ENCODE results near the gene PTOV1.
A peak's percentile ranks its signal among the peaks of the same experiment; 100 is the strongest.

PTOV1 gene

GRCh38 chr19:49860336-49861102, 9.6 kb downstream of the PTOV1 start:
- no peak overlapping the region for H3K4me3 ChIP-seq (ENCODE audit: insufficient read length, low read depth)
- H3K36me3 ChIP-seq (ENCODE audit: insufficient read depth, insufficient read length, low read length): peaks cover 89% of the 10 kb centered on the region
- TF ChIP-seq ZNF274 (IDR thresholded peaks at IDR 0.05; ENCODE audit: low read depth, low read length) (no peak), SUZ12 (IDR thresholded peaks at IDR 0.05; ENCODE audit: extremely low read depth, insufficient read depth, insufficient read length) (no peak), YY1 (IDR thresholded peaks at IDR 0.05; ENCODE audit: insufficient read depth, insufficient read length) (no peak)
- H3K27me3 ChIP-seq (ENCODE audit: insufficient read depth, insufficient read length): no peaks in the 10 kb centered on the region
- DNase-seq (ENCODE audit: low read depth, low spot score): no peak
- H3K9me3 ChIP-seq (ENCODE audit: insufficient read depth, low read length): no peaks in the 10 kb centered on the region
- no peak overlapping the region for H3K9ac ChIP-seq (ENCODE audit: insufficient read length, low read depth)
- H3K4me1 ChIP-seq (ENCODE audit: insufficient read depth, insufficient read length): peaks cover 32% of the 10 kb centered on the region

GRCh38 chr19:49861107-49861506, 10.1 kb downstream of the PTOV1 start:
- Histone ChIP-seq H3K36me3 (ENCODE audit: insufficient read depth, insufficient read length, low read length) (peaks cover 86% of the 10 kb centered on the region), H3K9ac (ENCODE audit: insufficient read length, low read depth) (no peak overlapping the region), H3K4me3 (ENCODE audit: insufficient read length, low read depth) (no peak overlapping the region), H3K27me3 (ENCODE audit: insufficient read depth, insufficient read length) (no peaks in the 10 kb centered on the region), H3K4me1 (ENCODE audit: insufficient read depth, insufficient read length) (peaks cover 35% of the 10 kb centered on the region), H3K9me3 (ENCODE audit: insufficient read depth, low read length) (no peaks in the 10 kb centered on the region)
- TF ChIP-seq SUZ12 (IDR thresholded peaks at IDR 0.05; ENCODE audit: extremely low read depth, insufficient read depth, insufficient read length): no peak
- no peak for TF ChIP-seq ZNF274 (IDR thresholded peaks at IDR 0.05; ENCODE audit: low read depth, low read length)
- TF ChIP-seq YY1 (IDR thresholded peaks at IDR 0.05; ENCODE audit: insufficient read depth, insufficient read length): no peak
- no peak for DNase-seq (ENCODE audit: low read depth, low spot score)

GRCh38 chr19:49861541-49862378, 10.8 kb downstream of the PTOV1 start:
- Histone ChIP-seq H3K9ac (ENCODE audit: insufficient read length, low read depth) (no peak overlapping the region), H3K36me3 (ENCODE audit: insufficient read depth, insufficient read length, low read length) (peaks cover 85% of the 10 kb centered on the region), H3K9me3 (ENCODE audit: insufficient read depth, low read length) (no peaks in the 10 kb centered on the region), H3K4me1 (ENCODE audit: insufficient read depth, insufficient read length) (peaks cover 35% of the 10 kb centered on the region), H3K27me3 (ENCODE audit: insufficient read depth, insufficient read length) (no peaks in the 10 kb centered on the region), H3K4me3 (ENCODE audit: insufficient read length, low read depth) (no peak overlapping the region)
- no peak for TF ChIP-seq YY1 (IDR thresholded peaks at IDR 0.05; ENCODE audit: insufficient read depth, insufficient read length)
- TF ChIP-seq ZNF274 (IDR thresholded peaks at IDR 0.05; ENCODE audit: low read depth, low read length): no peak
- no peak for TF ChIP-seq SUZ12 (IDR thresholded peaks at IDR 0.05; ENCODE audit: extremely low read depth, insufficient read depth, insufficient read length)
- DNase-seq (ENCODE audit: low read depth, low spot score): no peak

GRCh38 chr19:49862391-49863253, 11.7 kb downstream of the PTOV1 start:
- Histone ChIP-seq H3K36me3 (ENCODE audit: insufficient read depth, insufficient read length, low read length) (peaks cover 76% of the 10 kb centered on the region), H3K9me3 (ENCODE audit: insufficient read depth, low read length) (no peaks in the 10 kb centered on the region), H3K27me3 (ENCODE audit: insufficient read depth, insufficient read length) (no peaks in the 10 kb centered on the region), H3K4me1 (ENCODE audit: insufficient read depth, insufficient read length) (peaks cover 31% of the 10 kb centered on the region), H3K9ac (ENCODE audit: insufficient read length, low read depth) (no peak overlapping the region), H3K4me3 (ENCODE audit: insufficient read length, low read depth) (no peak overlapping the region)
- TF ChIP-seq ZNF274 (IDR thresholded peaks at IDR 0.05; ENCODE audit: low read depth, low read length): no peak
- TF ChIP-seq SUZ12 (IDR thresholded peaks at IDR 0.05; ENCODE audit: extremely low read depth, insufficient read depth, insufficient read length): no peak
- TF ChIP-seq YY1 (IDR thresholded peaks at IDR 0.05; ENCODE audit: insufficient read depth, insufficient read length): no peak
- no peak for DNase-seq (ENCODE audit: low read depth, low spot score)

GRCh38 chr19:49863254-49863934, 12.4 kb downstream of the PTOV1 start:
- peaks cover 69% of the 10 kb centered on the region for H3K36me3 ChIP-seq (ENCODE audit: insufficient read depth, insufficient read length, low read length)
- TF ChIP-seq ZNF274 (IDR thresholded peaks at IDR 0.05; ENCODE audit: low read depth, low read length) (no peak), SUZ12 (IDR thresholded peaks at IDR 0.05; ENCODE audit: extremely low read depth, insufficient read depth, insufficient read length) (no peak), YY1 (IDR thresholded peaks at IDR 0.05; ENCODE audit: insufficient read depth, insufficient read length) (no peak)
- peak overlapping the region; percentile 56 for H3K9ac ChIP-seq (ENCODE audit: insufficient read length, low read depth)
- H3K27me3 ChIP-seq (ENCODE audit: insufficient read depth, insufficient read length): no peaks in the 10 kb centered on the region
- H3K4me1 ChIP-seq (ENCODE audit: insufficient read depth, insufficient read length): peaks cover 27% of the 10 kb centered on the region
- no peak overlapping the region for H3K4me3 ChIP-seq (ENCODE audit: insufficient read length, low read depth)
- no peaks in the 10 kb centered on the region for H3K9me3 ChIP-seq (ENCODE audit: insufficient read depth, low read length)
- no peak for DNase-seq (ENCODE audit: low read depth, low spot score)

GRCh38 chr19:49863935-49864320, 13.0 kb downstream of the PTOV1 start:
- Histone ChIP-seq H3K9me3 (ENCODE audit: insufficient read depth, low read length) (no peaks in the 10 kb centered on the region), H3K4me1 (ENCODE audit: insufficient read depth, insufficient read length) (peaks cover 27% of the 10 kb centered on the region), H3K27me3 (ENCODE audit: insufficient read depth, insufficient read length) (no peaks in the 10 kb centered on the region), H3K36me3 (ENCODE audit: insufficient read depth, insufficient read length, low read length) (peaks cover 63% of the 10 kb centered on the region), H3K9ac (ENCODE audit: insufficient read length, low read depth) (peak overlapping the region; percentile 56), H3K4me3 (ENCODE audit: insufficient read length, low read depth) (no peak overlapping the region)
- no peak for DNase-seq (ENCODE audit: low read depth, low spot score)
- TF ChIP-seq YY1 (IDR thresholded peaks at IDR 0.05; ENCODE audit: insufficient read depth, insufficient read length) (no peak), ZNF274 (IDR thresholded peaks at IDR 0.05; ENCODE audit: low read depth, low read length) (no peak), SUZ12 (IDR thresholded peaks at IDR 0.05; ENCODE audit: extremely low read depth, insufficient read depth, insufficient read length) (no peak)

Data from NT2/D1 (cell line).